GM18909 (cell line): Measurements from ENCODE around the gene PALM3.
"Not testable (repeated sequence)": the region's sequence is repeated elsewhere in the genome, so short reads cannot be mapped to it uniquely, and the experiment has no call there.

ENCODE experiments used
- ATAC-seq: cut with Tn5 transposase; IDR thresholded peaks from one replicate; pipeline ENCODE4 v1.9.1; 2021; ENCODE audit warnings: mild to moderate bottlenecking; ENCODE audit not compliant: unreplicated experiment, poor library complexity

PALM3 gene

GRCh38 chr19:14035706-14036105, 26.2 kb downstream of the PALM3 start:
- ATAC-seq = no peak

GRCh38 chr19:14035159-14035558, 26.7 kb downstream of the PALM3 start:
- not testable (repeated sequence) for ATAC-seq

GRCh38 chr19:14033946-14034345, 27.9 kb downstream of the PALM3 start:
- no peak for ATAC-seq

GRCh38 chr19:14031719-14032480, 30.0 kb downstream of the PALM3 start, which contains the start of gene IL27RA:
IL27RA (plus strand) TSS chr19:14031762; CDS start chr19:14031873, 111 bp downstream.
- ATAC-seq = peak; percentile 65

GRCh38 chr19:14030997-14031718, 30.7 kb downstream of the PALM3 start:
- no peak for ATAC-seq

GRCh38 chr19:14028901-14029300, 33.0 kb downstream of the PALM3 start:
- ATAC-seq = no peak

GRCh38 chr19:14027856-14028450, 33.9 kb downstream of the PALM3 start, which contains the start of gene RLN3:
RLN3 (plus strand) TSS chr19:14028148; CDS start chr19:14028205, 57 bp downstream.
- no peak for ATAC-seq

GRCh38 chr19:14026652-14027192, 35.2 kb downstream of the PALM3 start:
- ATAC-seq = not testable (repeated sequence)

- no peak for ATAC-seq
These were observed 38.3 kb downstream of the PALM3 start for GRCh38 chr19:14023404-14024235.

GRCh38 chr19:14022469-14022868, 39.4 kb downstream of the PALM3 start:
- ATAC-seq = no peak

- ATAC-seq = no peak
These were observed 40.4 kb downstream of the PALM3 start for GRCh38 chr19:14021474-14021873.

- ATAC-seq = not testable (repeated sequence)
These were observed 42.1 kb downstream of the PALM3 start for GRCh38 chr19:14019739-14020138.

GRCh38 chr19:14019100-14019499, 42.8 kb downstream of the PALM3 start:
- no peak for ATAC-seq

- peak; percentile 81 for ATAC-seq
These were observed 46.3 kb downstream of the PALM3 start for GRCh38 chr19:14015524-14016035.

GRCh38 chr19:14012378-14012915, 49.4 kb downstream of the PALM3 start:
- no peak for ATAC-seq

GRCh38 chr19:14006766-14007562, 54.9 kb downstream of the PALM3 start:
- ATAC-seq = peak; percentile 38

GRCh38 chr19:14006085-14006765, 55.7 kb downstream of the PALM3 start, which contains the start of gene RFX1:
RFX1 (minus strand) TSS chr19:14006320; CDS start chr19:13993843, 12,477 bp downstream.
- ATAC-seq = peak; percentile 75
